SK-N-SH (cell line): ENCODE results near the gene ABLIM2.

Source experiments
- CTCF ChIP-seq: fragments of 200-600 bp; sonication (generic); IDR thresholded peaks from 2 replicates; pipeline ENCODE4 v1.6.1; 2017; ENCODE audit warnings: antibody characterized with exemption, mild to moderate bottlenecking, moderate library complexity
- ZBTB33 ChIP-seq: IDR thresholded peaks from 2 replicates; pipeline ENCODE4 v1.4.0; 2012; ENCODE audit warnings: low read depth, borderline replicate concordance

- TF ChIP-seq CTCF (no peak), ZBTB33 (no peak)
These were observed 10.5 kb downstream of the ABLIM2 start for GRCh38 chr4:8148159-8148558.
